ENCODE results near the gene RAD51B. TPM values are rescaled to one million over a fixed set of nuclear protein-coding genes. Genes with fewer than 3 reads are reported as not detected.

The RAD51B gene
- total and polyA plus RNA-seq, 3 donors from 2014 or later = 5.5 to 22.5 (median 19.1) TPM

GRCh38 chr14:68040633-68041369 lies 221.2 kb downstream of the RAD51B start:
- WGBS, 2 donors = 86 to 93% methylated on average over 6 of the region's 6 CpGs
- no peaks in the 10 kb centered on the region for H3K36me3 ChIP-seq (ENCODE audit: low read depth, missing control alignments)
- no peaks in the 10 kb centered on the region for H3K27me3 ChIP-seq
- H3K4me1 ChIP-seq = peaks cover 14% of the 10 kb centered on the region
- H3K4me3 ChIP-seq = no peak overlapping the region
- H3K27ac ChIP-seq = no peak overlapping the region
- DNase-seq = no peak
- H3K9me3 ChIP-seq = no peaks in the 10 kb centered on the region
- intact Hi-C loops (cut with DNase I; ENCODE audit: low total_unique reads) = no loop called here
- no peak for TF ChIP-seq CTCF (IDR thresholded peaks at IDR 0.05)
- no peak for TF ChIP-seq POLR2A (IDR thresholded peaks at IDR 0.05)

- H3K27ac ChIP-seq = no peak overlapping the region
- 87% methylated on average over 3 of the region's 3 CpGs for WGBS, 2 donors
- no peak for TF ChIP-seq CTCF (IDR thresholded peaks at IDR 0.05)
- TF ChIP-seq POLR2A (IDR thresholded peaks at IDR 0.05) = no peak
- no peaks in the 10 kb centered on the region for H3K27me3 ChIP-seq
- H3K9me3 ChIP-seq = no peaks in the 10 kb centered on the region
- peaks cover 14% of the 10 kb centered on the region for H3K4me1 ChIP-seq
- intact Hi-C loops (cut with DNase I; ENCODE audit: low total_unique reads) = no loop called here
- no peak overlapping the region for H3K4me3 ChIP-seq
- H3K36me3 ChIP-seq (ENCODE audit: low read depth, missing control alignments) = no peaks in the 10 kb centered on the region
- no peak for DNase-seq
Observed at GRCh38 chr14:68041876-68042354, 222.3 kb downstream of the RAD51B start.

- no peak for DNase-seq
- peaks cover 10% of the 10 kb centered on the region for H3K4me1 ChIP-seq
- intact Hi-C loops (cut with DNase I; ENCODE audit: low total_unique reads) = no loop called here
- H3K4me3 ChIP-seq = no peak overlapping the region
- WGBS, 2 donors = 63 to 71% methylated on average over 2 of the region's 2 CpGs
- H3K9me3 ChIP-seq = no peaks in the 10 kb centered on the region
- no peaks in the 10 kb centered on the region for H3K27me3 ChIP-seq
- TF ChIP-seq POLR2A (IDR thresholded peaks at IDR 0.05) (no peak), CTCF (IDR thresholded peaks at IDR 0.05) (no peak)
- no peak overlapping the region for H3K27ac ChIP-seq
- no peaks in the 10 kb centered on the region for H3K36me3 ChIP-seq (ENCODE audit: low read depth, missing control alignments)
Observed at GRCh38 chr14:68042586-68043210, 223.1 kb downstream of the RAD51B start.

GRCh38 chr14:68043752-68044151 lies 224.2 kb downstream of the RAD51B start:
- no peak for DNase-seq
- H3K4me1 ChIP-seq = peaks cover 8% of the 10 kb centered on the region
- TF ChIP-seq CTCF (IDR thresholded peaks at IDR 0.05) (no peak), POLR2A (IDR thresholded peaks at IDR 0.05) (no peak)
- H3K4me3 ChIP-seq = no peak overlapping the region
- H3K27ac ChIP-seq = peak overlapping the region in 1 of 2 donors; percentile 34
- intact Hi-C loops (cut with DNase I; ENCODE audit: low total_unique reads) = no loop called here
- no peaks in the 10 kb centered on the region for H3K36me3 ChIP-seq (ENCODE audit: low read depth, missing control alignments)
- H3K27me3 ChIP-seq = no peaks in the 10 kb centered on the region
- no peaks in the 10 kb centered on the region for H3K9me3 ChIP-seq
